Measurements from ENCODE around the gene TMEM25. TPM values are rescaled to one million over a fixed set of nuclear protein-coding genes. Genes with fewer than 3 reads are reported as not detected.

The TMEM25 gene
- total and polyA plus RNA-seq, 3 donors from 2014 or later, result 16.4 to 46.8 (median 33.1) TPM

- no peaks in the 10 kb centered on the region for H3K9me3 ChIP-seq
- no peaks in the 10 kb centered on the region for H3K36me3 ChIP-seq (ENCODE audit: low read depth, missing control alignments)
- no peak overlapping the region for H3K27ac ChIP-seq
- no peak for DNase-seq
- no peak overlapping the region for H3K4me3 ChIP-seq
- no peaks in the 10 kb centered on the region for H3K4me1 ChIP-seq
- no peak for TF ChIP-seq CTCF (IDR thresholded peaks at IDR 0.05)
- TF ChIP-seq POLR2A (IDR thresholded peaks at IDR 0.05), result no peak
- no peaks in the 10 kb centered on the region for H3K27me3 ChIP-seq
- intact Hi-C loops (cut with DNase I; ENCODE audit: low total_unique reads), result no loop called here
- WGBS, 2 donors, result 87 to 89% methylated on average over 7 of the region's 7 CpGs
Observed at GRCh38 chr11:118514103-118514502, 16.9 kb upstream of the TMEM25 start.

- no peak for TF ChIP-seq CTCF (IDR thresholded peaks at IDR 0.05)
- no peak for TF ChIP-seq POLR2A (IDR thresholded peaks at IDR 0.05)
- DNase-seq, result no peak
- 87 to 88% methylated on average over 6 of the region's 6 CpGs for WGBS, 2 donors
- no peak overlapping the region for H3K4me3 ChIP-seq
- H3K36me3 ChIP-seq (ENCODE audit: low read depth, missing control alignments), result no peaks in the 10 kb centered on the region
- H3K4me1 ChIP-seq, result peaks cover 9% of the 10 kb centered on the region
- intact Hi-C loops (cut with DNase I; ENCODE audit: low total_unique reads), result no loop called here
- H3K27me3 ChIP-seq, result no peaks in the 10 kb centered on the region
- H3K27ac ChIP-seq, result no peak overlapping the region
- no peaks in the 10 kb centered on the region for H3K9me3 ChIP-seq
Observed at GRCh38 chr11:118519549-118519948, 11.4 kb upstream of the TMEM25 start.

GRCh38 chr11:118521892-118522311, 9.1 kb upstream of the TMEM25 start:
- no peak for TF ChIP-seq POLR2A (IDR thresholded peaks at IDR 0.05)
- no peak for TF ChIP-seq CTCF (IDR thresholded peaks at IDR 0.05)
- intact Hi-C loops (cut with DNase I; ENCODE audit: low total_unique reads), result no loop called here
- no peak for DNase-seq
- no peak overlapping the region for H3K4me3 ChIP-seq
- H3K27ac ChIP-seq, result no peak overlapping the region
- peaks cover 9% of the 10 kb centered on the region for H3K4me1 ChIP-seq
- no peaks in the 10 kb centered on the region for H3K9me3 ChIP-seq
- H3K36me3 ChIP-seq (ENCODE audit: low read depth, missing control alignments), result no peaks in the 10 kb centered on the region
- 66 to 82% methylated on average over 12 to 13 of the region's 13 CpGs for WGBS, 2 donors
- no peaks in the 10 kb centered on the region for H3K27me3 ChIP-seq

- no peaks in the 10 kb centered on the region for H3K9me3 ChIP-seq
- 35 to 54% methylated on average over 2 to 6 of the region's 6 CpGs for WGBS, 2 donors
- H3K27me3 ChIP-seq, result no peaks in the 10 kb centered on the region
- H3K4me1 ChIP-seq, result peaks cover 9% of the 10 kb centered on the region
- intact Hi-C loops (cut with DNase I; ENCODE audit: low total_unique reads), result no loop called here
- H3K36me3 ChIP-seq (ENCODE audit: low read depth, missing control alignments), result no peaks in the 10 kb centered on the region
- no peak overlapping the region for H3K4me3 ChIP-seq
- TF ChIP-seq CTCF (IDR thresholded peaks at IDR 0.05) (peak in 2 of 3 experiments; percentile 34 to 38), POLR2A (IDR thresholded peaks at IDR 0.05) (no peak)
- DNase-seq, result peak; percentile 66
- H3K27ac ChIP-seq, result no peak overlapping the region
Observed at GRCh38 chr11:118522571-118523072, 8.4 kb upstream of the TMEM25 start.

DNA sequence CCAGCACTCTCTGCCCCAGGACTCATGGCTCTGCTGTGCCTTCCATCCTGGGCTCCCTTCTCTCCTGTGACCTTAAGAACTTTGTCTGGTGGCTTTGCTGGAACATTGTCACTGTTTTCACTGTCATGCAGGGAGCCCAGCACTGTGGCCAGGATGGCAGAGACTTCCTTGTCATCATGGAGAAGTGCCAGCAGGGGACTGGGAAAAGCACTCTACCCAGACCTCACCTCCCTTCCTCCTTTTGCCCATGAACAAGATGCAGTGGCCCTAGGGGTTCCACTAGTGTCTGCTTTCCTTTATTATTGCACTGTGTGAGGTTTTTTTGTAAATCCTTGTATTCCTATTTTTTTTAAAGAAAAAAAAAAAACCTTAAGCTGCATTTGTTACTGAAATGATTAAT, 6.6 kb upstream of the TMEM25 start:
- H3K27me3 ChIP-seq, result no peaks in the 10 kb centered on the region
- H3K4me3 ChIP-seq, result no peak overlapping the region
- H3K9me3 ChIP-seq, result no peaks in the 10 kb centered on the region
- H3K27ac ChIP-seq, result no peak overlapping the region
- no peaks in the 10 kb centered on the region for H3K36me3 ChIP-seq (ENCODE audit: low read depth, missing control alignments)
- TF ChIP-seq POLR2A (IDR thresholded peaks at IDR 0.05), result no peak
- H3K4me1 ChIP-seq, result peaks cover 10% of the 10 kb centered on the region
- DNase-seq, result no peak
- intact Hi-C loops (cut with DNase I; ENCODE audit: low total_unique reads), result no loop called here

Measured in testis (tissue), 3 donors.